ENCODE results near the gene HPDL.
"Not testable (repeated sequence)": the region's sequence is repeated elsewhere in the genome, so short reads cannot be mapped to it uniquely, and the experiment has no call there.

The HPDL gene

GRCh38 chr1:45326627-45327623 lies at the start of gene HPDL:
Gene HPDL, plus strand, starts transcription at chr1:45326895. Its CDS starts 254 bp downstream, at chr1:45327149.
- no peak for DNase-seq

DNA sequence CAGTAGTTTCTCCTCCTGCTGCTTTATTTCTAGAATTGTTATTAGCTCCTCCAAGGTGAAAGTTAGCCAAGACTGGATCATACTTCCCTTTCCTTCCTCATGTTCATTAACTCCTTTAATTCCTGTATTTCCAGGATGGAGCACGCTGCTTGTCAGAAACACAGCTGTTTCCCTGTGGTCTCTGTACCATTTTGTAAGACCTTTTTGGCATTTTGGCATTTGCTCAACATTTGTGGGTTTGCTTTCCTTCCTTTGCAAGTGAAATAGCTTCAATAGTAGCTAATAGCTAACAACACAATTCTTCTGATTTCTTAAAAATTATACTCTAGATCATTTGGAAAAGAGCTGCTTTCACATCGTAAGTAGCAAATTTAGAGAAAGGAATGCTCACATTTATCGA lies 44.3 kb upstream of the HPDL start:
- DNase-seq: no peak

DNA sequence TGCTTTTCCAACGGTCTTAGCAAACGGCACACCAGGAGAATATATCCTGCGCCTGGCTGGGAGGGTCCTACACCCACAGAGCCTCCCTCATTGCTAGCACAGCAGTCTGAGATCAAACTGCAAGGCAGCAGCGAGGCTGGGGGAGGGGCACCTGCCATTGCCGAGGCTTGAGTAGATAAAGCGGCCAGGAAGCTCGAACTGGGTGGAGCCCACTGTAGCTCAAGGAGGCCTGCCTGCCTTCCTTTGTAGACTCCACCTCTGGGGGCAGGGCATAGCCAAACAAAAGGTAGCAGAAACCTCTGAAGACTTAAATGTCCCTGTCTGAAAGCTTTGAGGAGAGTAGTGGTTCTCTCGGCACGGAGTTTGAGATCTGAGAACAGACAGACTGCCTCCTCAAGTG lies 41.8 kb upstream of the HPDL start:
- not testable (repeated sequence) for DNase-seq

DNA sequence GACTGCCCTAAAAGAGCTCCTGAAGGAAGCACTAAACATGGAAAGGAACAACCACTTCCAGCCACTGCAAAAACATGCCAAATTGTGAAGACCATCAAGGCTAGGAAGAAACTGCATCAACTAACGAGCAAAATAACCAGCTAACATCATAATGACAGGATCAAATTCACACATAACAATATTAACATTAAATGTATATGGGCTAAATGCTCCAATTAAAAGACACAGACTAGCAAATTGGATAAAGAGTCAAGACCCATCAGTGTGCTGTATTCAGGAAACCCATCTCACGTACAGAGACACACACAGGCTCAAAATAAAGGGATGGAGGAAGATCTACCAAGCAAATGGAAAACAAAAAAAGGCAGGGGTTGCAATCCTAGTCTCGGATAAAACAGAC lies 40.2 kb upstream of the HPDL start:
- DNase-seq: not testable (repeated sequence)

GRCh38 chr1:45291002-45291401 lies 35.7 kb upstream of the HPDL start:
- DNase-seq: not testable (repeated sequence)

DNA sequence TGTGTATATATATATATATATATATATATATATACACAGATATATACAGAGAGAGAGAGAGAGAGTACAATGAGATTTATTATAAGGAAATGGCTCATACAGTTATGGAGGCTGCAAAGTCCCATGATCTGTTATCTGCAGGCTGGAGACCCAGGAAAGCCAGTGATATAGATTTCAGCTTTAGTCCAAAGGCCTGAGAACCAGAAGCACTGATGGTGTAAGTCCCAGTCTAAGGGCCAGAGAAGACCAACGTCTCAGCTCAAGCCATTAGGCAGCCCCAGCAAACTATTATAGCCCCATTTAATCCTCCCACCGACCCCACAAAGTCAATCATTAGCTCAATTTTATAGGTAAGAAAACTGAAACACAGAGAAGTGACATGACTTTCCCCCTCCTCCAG lies 35.0 kb upstream of the HPDL start:
- no peak for DNase-seq

DNA sequence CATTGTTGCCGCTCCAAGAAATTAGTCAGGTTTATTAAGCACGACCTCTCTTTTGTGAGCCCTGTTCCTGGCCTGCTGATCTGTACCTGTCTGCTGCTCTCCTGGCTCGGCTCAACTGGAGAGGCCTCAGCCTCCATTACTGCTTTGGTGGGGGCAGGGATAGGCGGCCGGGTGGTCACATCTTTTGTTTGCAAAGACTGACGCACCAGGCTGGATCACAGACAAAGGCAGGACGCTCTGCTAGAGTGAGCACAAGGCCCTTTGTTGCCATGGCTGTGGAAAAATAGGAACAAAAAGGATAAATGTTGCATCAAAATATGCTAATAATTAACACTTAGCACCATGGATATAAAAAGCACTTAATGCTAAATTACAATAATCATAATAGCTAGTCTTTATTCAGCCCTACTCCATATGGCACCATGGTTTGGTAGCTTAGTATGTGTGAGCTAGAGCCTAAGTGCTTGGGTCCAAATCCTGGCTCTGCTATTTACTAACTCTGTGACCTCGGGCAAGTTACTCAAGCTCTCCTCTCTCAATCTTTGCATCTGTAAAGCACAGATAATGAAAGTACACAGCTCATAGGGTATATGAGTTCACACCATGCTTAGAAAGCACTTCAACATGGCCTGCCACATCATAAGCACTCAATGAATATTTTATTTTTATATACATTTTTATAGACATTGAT lies 28.9 kb upstream of the HPDL start:
- no peak for DNase-seq

- no peak for DNase-seq
These were observed 27.4 kb upstream of the HPDL start for GRCh38 chr1:45299296-45299695.

DNA sequence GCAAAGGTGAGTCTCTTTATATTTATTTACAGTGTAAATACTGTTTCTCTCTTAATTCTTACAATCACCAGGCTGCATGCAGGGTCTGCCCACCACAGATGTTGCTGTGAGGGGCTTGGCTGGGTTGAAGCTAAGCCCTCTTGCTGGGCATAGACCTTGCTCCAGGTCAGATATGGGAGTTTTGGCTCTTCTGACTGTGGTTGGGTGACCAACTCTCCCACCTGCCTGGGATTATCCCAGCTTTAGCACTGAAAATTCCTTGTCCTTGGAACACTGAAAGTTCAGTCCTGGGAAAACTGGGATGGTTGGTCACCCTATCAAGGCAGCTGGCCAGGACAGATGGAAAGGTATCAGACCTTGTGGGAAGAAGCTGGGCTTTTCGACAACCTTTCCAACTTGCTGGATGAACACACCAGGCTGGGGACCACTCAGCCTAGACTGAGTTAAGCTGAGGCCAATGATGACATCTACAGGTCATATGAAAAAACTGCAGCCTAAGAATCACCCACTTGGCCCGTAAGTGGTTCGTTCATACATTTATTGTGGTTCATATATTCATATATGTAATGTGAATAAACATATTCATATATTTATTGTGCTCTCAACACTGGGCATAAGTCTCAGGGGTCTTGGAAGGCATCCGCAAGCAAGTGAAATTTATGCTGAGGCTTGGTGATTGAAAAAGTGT lies 26.6 kb upstream of the HPDL start:
- DNase-seq: no peak

DNA sequence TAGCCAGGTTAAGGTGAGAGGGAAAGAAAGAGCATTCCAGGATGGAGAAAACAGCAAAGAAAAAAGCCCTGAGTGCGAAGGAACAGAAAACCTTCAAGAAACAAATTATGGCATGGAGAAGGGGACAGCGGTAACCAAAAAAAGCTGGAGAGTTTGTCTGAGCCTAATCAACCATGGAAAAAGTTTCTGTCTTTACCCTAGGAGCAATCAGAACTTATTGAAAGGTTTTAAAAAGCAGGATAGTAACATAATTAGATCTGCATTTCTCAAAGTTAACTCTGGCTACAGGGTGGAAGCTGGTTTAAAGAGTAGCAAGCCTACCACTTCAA lies 26.1 kb upstream of the HPDL start:
- DNase-seq: no peak

DNA sequence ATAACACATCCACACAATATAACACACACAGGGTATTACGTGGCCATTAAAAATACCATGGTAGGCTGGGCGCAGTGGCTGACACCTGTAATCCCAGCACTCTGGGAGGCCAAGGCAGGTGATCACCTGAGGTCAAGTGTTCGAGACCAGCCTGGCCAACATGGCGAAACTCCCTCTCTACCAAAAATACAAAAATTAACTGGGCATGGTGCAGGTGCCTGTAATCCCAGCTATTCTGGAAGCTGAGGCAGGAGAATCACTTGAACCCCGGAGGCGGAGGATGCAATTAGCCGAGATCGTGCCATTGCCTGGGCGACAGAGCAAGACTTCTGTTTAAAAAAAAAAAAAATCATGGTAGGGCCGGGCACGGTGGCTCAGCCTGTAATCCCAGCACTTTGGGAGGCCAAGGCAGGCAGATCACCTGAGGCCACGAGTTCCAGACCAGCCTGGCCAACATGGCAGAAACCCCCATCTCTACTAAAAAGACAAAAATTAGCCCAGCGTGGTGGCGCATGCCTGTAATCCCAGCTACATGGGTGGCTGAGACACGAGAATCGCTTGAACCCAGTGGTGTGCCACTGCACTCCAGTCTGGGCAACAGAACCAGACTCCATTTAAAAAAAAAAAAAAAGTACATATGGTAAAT lies 24.1 kb upstream of the HPDL start:
- no peak for DNase-seq

GRCh38 chr1:45303520-45304310 lies 23.0 kb upstream of the HPDL start:
- peak; percentile 94 for DNase-seq

DNA sequence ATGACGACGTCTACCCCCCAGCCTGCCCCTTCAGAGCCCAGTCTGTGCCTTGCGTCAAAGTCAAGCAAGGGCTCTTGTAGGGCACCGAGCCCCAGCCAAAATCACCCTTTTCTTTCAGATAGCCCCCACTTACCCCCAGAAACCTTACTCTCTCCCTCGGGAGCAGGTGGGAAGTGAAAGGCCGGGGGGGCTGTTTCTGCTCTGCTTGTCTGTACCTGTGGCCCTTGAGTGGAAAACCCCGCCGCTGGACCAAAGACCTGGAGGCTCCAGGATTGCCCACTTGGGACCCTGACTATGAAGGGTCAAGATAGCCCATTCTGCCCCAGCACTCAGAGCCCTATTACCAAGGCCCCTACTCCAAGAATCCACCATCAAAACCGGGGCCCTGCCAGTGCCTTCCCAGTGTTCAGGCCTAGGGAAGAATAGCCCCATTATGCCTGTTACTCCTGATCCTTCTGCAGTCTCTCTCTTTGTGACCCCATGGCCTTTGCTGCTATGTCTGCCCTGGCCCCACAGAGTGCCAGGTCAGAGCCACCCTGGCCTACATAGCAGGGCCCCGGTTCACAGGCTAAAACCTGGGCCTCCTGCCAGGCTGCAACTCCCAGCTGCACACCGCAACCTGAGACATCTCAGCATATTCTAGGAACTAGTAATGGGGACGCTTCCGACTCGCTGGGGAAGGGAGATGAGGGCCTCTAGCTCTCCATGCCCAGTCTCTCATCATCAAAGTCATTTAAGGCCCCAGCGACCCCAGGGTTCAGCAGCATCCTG lies 22.2 kb upstream of the HPDL start:
- DNase-seq: no peak

DNA sequence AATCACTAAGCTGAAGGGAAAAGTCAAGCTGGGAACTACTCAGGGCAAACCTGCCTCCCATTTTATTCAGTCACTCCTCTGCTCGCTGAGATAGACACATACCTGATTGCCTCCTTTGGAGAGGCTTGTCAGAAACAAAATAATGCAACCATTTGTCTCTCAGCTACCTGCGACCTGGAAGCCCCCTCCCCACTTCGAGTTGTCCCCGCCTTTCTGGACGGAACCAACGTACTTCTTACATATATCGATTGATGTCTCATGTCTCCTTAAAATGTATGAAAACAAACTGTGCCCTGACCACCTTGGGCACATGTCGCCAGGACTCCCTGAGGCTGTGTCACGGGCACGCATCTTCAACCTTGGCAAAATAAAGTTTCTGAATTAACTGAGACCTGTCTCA lies 21.5 kb upstream of the HPDL start:
- no peak for DNase-seq

DNA sequence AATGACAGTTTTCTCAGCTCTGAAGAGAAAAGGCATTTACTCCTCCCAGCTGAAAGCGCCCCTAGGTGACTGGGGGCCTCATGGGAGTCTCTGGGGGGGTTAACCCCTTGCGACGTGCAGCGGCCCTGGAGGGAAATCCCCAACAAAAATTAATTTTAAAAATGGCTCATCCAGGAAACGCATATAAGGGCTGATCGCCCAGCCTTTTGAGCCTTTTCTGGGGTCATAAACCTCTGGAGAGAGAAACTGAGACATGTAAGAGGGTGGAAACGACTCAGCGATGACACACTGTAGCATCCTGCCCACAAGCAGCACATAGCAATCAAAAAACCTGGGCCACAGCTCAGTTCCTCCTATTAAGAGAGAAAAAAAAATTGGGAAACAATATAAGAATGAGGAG lies 20.4 kb upstream of the HPDL start:
- DNase-seq: no peak

DNA sequence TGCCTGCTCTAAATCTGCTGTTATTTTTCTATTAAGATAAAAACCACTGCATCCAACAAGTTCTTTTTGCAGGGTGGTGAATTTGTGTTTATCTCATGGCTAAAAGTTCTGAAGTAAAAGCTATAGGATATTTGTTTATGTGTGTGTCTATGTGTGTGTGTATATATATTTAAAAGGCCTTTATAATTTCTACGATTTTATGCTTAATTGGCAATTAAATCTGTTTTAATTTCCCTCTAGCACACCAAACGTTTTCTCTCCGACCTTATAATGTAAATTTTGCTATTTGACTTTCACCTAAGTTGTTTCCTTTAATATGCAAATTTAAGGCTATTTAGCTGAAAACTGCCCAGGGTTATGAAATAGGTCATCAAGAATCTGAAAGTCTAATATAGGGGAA lies 19.8 kb upstream of the HPDL start:
- no peak for DNase-seq

DNA sequence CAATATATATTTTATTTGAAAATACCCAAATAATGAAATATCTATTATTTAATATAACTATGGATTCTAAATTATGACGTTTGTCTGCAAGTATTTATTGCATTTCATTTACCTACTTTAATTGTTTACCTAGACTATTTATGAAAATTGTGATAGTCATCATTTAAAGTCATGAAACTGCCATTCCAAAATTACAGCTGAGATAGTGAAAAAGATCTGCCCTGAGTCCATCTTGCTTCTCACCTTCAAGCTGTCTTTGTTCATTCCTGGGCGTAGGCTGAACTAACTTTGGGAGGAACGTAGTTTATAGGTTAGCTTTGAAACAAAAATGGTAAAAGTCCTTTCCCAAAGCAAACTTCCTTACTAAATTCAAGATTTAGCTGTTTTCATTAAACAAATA lies 12.4 kb upstream of the HPDL start:
- no peak for DNase-seq

DNA sequence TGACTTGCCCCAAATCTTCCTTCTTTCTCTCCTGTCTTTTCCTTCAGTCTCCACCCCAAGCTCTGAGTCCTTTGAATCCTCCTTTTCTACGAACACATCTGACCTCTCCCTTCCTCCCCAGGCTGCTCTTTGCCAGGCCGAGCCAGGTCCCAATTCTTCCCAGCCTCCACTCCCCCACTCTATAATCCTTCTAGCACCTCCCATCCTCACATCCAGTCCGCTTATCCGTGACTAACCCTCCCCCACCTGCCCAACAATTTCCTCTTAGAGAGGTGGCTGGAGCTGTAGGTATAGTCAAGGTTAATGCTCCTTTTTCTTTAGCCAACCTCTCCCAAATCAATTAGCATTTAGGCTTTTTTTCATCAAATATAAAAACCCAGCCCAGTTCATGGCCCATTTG lies 9.5 kb upstream of the HPDL start:
- DNase-seq: no peak

- no peak for DNase-seq
These were observed 6.9 kb upstream of the HPDL start for GRCh38 chr1:45319761-45320160.

DNA sequence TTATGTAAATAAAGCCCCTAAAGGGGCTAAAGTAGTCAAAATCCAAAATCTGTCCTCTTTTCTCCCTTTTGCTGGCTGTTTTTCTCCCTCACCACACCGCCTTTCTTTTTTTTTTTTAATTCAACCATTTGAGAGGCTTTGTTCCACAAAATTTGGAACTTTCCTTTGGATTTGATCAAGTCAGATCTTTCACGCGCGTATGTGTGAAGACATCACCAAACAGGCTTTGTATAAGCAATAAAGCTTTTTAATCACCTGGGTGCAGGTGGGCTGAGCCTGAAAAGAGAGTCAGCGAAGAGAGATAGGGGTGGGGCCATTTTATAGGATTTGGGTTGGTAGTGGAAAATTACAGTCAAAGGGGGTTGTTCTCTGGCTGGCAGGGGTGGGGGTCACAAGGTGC lies 5.3 kb upstream of the HPDL start:
- no peak for DNase-seq

GRCh38 chr1:45322486-45323040 lies 4.1 kb upstream of the HPDL start:
- DNase-seq: no peak
